ENCODE measurements around the gene SULF2.

GRCh38 chr20:47801759-47802158 is 16.5 kb upstream of the SULF2 start:
- TF ChIP-seq CTCF (IDR thresholded peaks at IDR 0.05 in 2 of 3, conservative IDR thresholded peaks at IDR 0.05 in 1 of 3; ENCODE audit: borderline replicate concordance in 1 of 3, insufficient read depth in 1 of 3, low read depth in 2 of 3, low read length in 2 of 3) (no peak), EZH2 (IDR thresholded peaks at IDR 0.05) (no peak), ATF3 (IDR thresholded peaks at IDR 0.05) (no peak), JUND (IDR thresholded peaks at IDR 0.05) (no peak), POLR2AphosphoS5 (IDR thresholded peaks at IDR 0.05; ENCODE audit: low read depth, low read length) (no peak), TCF7L2 (IDR thresholded peaks at IDR 0.05; ENCODE audit: borderline replicate concordance, extremely low read depth, insufficient read depth, insufficient read length) (no peak), SIN3A (IDR thresholded peaks at IDR 0.05; ENCODE audit: low read depth) (no peak), POLR2A (IDR thresholded peaks at IDR 0.05; ENCODE audit: borderline replicate concordance, extremely low read depth, insufficient read depth, insufficient read length) (no peak), REST (IDR thresholded peaks at IDR 0.05; ENCODE audit: low read depth) (no peak)
